DND-41 (cell line): ENCODE data around the gene RAMP1.

ENCODE experiments used
- EZH2 ChIP-seq: IDR thresholded peaks from 3 replicates; pipeline ENCODE4 v1.6.1; 2012; ENCODE audit warnings: borderline replicate concordance, low read depth, mild to moderate bottlenecking, moderate library complexity, low read length, inconsistent platforms; ENCODE audit not compliant: severe bottlenecking
- TF ChIP-seq, protein P1 (sequence below): IDR thresholded peaks from 2 replicates; pipeline ENCODE4 v1.5.1; 2012; ENCODE audit warnings: borderline replicate concordance, low read length, moderate library complexity, mild to moderate bottlenecking; ENCODE audit not compliant: poor library complexity, severe bottlenecking; ENCODE audit errors: extremely low read depth

- TF ChIP-seq, protein P1, sequence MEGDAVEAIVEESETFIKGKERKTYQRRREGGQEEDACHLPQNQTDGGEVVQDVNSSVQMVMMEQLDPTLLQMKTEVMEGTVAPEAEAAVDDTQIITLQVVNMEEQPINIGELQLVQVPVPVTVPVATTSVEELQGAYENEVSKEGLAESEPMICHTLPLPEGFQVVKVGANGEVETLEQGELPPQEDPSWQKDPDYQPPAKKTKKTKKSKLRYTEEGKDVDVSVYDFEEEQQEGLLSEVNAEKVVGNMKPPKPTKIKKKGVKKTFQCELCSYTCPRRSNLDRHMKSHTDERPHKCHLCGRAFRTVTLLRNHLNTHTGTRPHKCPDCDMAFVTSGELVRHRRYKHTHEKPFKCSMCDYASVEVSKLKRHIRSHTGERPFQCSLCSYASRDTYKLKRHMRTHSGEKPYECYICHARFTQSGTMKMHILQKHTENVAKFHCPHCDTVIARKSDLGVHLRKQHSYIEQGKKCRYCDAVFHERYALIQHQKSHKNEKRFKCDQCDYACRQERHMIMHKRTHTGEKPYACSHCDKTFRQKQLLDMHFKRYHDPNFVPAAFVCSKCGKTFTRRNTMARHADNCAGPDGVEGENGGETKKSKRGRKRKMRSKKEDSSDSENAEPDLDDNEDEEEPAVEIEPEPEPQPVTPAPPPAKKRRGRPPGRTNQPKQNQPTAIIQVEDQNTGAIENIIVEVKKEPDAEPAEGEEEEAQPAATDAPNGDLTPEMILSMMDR, result no peak
- TF ChIP-seq EZH2, result no peak
Observed at GRCh38 chr2:237956402-237956736, 96.9 kb downstream of the RAMP1 start.
